ENCODE data around the gene CDH8.

DNA sequence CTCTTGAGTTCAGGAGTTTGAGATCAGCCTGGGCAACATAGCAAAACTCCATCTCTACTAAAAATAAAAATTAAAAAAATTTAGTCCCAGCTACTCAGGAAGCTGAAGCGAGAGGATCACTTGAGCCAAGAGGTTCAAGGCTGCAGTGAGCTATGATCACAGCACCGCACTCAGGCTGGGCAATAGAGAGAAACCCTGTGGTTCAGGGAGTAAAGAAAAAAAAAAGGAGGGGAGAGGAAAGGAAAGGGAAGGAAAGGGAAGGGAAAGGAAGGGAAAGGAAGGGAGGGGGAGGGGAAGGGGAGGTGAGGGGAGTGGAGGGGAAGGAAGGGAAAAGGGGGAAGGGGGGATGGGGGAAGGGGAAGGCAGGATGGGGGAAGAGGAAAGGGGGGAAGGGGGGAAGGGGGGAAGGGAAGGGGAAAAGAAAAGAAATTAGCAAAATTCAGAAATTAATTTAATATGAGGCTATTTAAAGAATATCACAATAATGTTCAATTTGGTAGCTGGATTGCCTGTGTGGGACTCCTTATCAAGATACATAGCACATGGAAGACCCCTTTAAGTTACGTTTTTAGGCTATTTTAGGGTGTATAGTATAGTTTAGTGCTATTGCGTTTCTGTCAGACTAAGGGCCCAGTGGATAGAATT lies 424.3 kb downstream of the CDH8 start:
- TF ChIP-seq, protein P1, sequence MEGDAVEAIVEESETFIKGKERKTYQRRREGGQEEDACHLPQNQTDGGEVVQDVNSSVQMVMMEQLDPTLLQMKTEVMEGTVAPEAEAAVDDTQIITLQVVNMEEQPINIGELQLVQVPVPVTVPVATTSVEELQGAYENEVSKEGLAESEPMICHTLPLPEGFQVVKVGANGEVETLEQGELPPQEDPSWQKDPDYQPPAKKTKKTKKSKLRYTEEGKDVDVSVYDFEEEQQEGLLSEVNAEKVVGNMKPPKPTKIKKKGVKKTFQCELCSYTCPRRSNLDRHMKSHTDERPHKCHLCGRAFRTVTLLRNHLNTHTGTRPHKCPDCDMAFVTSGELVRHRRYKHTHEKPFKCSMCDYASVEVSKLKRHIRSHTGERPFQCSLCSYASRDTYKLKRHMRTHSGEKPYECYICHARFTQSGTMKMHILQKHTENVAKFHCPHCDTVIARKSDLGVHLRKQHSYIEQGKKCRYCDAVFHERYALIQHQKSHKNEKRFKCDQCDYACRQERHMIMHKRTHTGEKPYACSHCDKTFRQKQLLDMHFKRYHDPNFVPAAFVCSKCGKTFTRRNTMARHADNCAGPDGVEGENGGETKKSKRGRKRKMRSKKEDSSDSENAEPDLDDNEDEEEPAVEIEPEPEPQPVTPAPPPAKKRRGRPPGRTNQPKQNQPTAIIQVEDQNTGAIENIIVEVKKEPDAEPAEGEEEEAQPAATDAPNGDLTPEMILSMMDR (IDR thresholded peaks at IDR 0.05; ENCODE audit: low read length): no peak
- TF ChIP-seq EZH2 (optimal IDR thresholded peaks at IDR 0.05; ENCODE audit: low read depth, low read length): no peak
